Stimulated activated CD4-positive, alpha-beta T cell treated with anti-CD3 and anti-CD28 coated beads, TNF-alpha, amount 100 ng/mL, for 1 hour (primary cell): ENCODE data around the gene VAPB.
A peak's percentile ranks its signal among the peaks of the same experiment; 100 is the strongest.

Experiments
- DNase-seq, 3 donors: peaks; one replicate each; pipeline ENCODE4 v3.0.0-alpha.2; 2020; ENCODE audit warnings: low read depth in 3 of 3, low spot score in 1 of 3

Gene VAPB

GRCh38 chr20:58479726-58480440, 90.9 kb downstream of the VAPB start:
- no peak for DNase-seq

- no peak for DNase-seq
These were observed 91.7 kb downstream of the VAPB start for GRCh38 chr20:58480551-58481336.

- peak in 2 of 3 donors; percentile 22 to 30 for DNase-seq
These were observed 92.5 kb downstream of the VAPB start for GRCh38 chr20:58481481-58482021.

- DNase-seq = no peak
These were observed 93.4 kb downstream of the VAPB start for GRCh38 chr20:58482416-58482815.

GRCh38 chr20:58483051-58483450, 94.0 kb downstream of the VAPB start:
- DNase-seq = no peak

- DNase-seq = no peak
These were observed 94.4 kb downstream of the VAPB start for GRCh38 chr20:58483470-58483869.

GRCh38 chr20:58485393-58485792, 96.4 kb downstream of the VAPB start:
- DNase-seq = no peak

GRCh38 chr20:58486207-58486606, 97.2 kb downstream of the VAPB start:
- DNase-seq = no peak

- DNase-seq = no peak
These were observed 103.2 kb downstream of the VAPB start for GRCh38 chr20:58492074-58492718.

- DNase-seq = no peak
These were observed 103.9 kb downstream of the VAPB start for GRCh38 chr20:58492795-58493524.

- DNase-seq = no peak
These were observed 106.0 kb downstream of the VAPB start for GRCh38 chr20:58494923-58495622.

GRCh38 chr20:58495623-58496428, 106.8 kb downstream of the VAPB start:
- no peak for DNase-seq

- DNase-seq = no peak
These were observed 107.4 kb downstream of the VAPB start for GRCh38 chr20:58496429-58496769.

- DNase-seq = no peak
These were observed 108.1 kb downstream of the VAPB start for GRCh38 chr20:58497076-58497641.

GRCh38 chr20:58497724-58498469, 108.9 kb downstream of the VAPB start:
- no peak for DNase-seq

- DNase-seq = no peak
These were observed 109.5 kb downstream of the VAPB start for GRCh38 chr20:58498470-58499068.

- DNase-seq = no peak
These were observed 111.2 kb downstream of the VAPB start for GRCh38 chr20:58500256-58500655.
